ENCODE data around the gene MYL6.

DNA sequence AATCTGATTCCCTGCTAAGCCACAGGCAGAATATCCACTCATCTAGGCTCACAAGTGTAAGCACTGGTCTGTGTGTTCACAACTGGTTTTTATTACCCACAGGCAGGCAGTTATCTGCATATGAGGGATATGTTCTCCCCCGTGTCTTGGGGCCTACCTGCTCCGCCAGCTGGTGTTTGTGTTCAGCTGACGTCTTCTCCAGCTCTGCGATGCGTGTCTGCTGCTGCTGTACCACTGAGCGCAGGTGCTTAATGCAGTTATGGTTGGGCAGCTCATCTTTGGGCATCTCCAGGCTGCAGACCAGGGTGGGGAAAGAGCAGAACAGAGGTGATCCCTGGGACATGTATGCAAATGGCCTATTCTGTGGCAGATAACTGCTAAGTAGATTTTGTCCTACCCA lies 49.8 kb downstream of the MYL6 start:
- TF ChIP-seq, protein P1, sequence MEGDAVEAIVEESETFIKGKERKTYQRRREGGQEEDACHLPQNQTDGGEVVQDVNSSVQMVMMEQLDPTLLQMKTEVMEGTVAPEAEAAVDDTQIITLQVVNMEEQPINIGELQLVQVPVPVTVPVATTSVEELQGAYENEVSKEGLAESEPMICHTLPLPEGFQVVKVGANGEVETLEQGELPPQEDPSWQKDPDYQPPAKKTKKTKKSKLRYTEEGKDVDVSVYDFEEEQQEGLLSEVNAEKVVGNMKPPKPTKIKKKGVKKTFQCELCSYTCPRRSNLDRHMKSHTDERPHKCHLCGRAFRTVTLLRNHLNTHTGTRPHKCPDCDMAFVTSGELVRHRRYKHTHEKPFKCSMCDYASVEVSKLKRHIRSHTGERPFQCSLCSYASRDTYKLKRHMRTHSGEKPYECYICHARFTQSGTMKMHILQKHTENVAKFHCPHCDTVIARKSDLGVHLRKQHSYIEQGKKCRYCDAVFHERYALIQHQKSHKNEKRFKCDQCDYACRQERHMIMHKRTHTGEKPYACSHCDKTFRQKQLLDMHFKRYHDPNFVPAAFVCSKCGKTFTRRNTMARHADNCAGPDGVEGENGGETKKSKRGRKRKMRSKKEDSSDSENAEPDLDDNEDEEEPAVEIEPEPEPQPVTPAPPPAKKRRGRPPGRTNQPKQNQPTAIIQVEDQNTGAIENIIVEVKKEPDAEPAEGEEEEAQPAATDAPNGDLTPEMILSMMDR (conservative IDR thresholded peaks at IDR 0.05 in 1 of 2, IDR thresholded peaks at IDR 0.05 in 1 of 2; ENCODE audit: extremely low read depth in 1 of 2, insufficient read depth in 1 of 2, low read depth in 1 of 2, low read length in 2 of 2): no peak
- TF ChIP-seq EZH2 (IDR thresholded peaks at IDR 0.05; ENCODE audit: borderline replicate concordance, low read length): no peak

Data from mammary epithelial cell (primary cell).